H1 (cell line): ENCODE measurements around the gene VPS13D. TPM values are rescaled to one million over a fixed set of nuclear protein-coding genes. Genes with fewer than 3 reads are reported as not detected.

ENCODE experiments used
- CTCF ChIA-PET: fragments of 300-600 bp; sonication (Branson Sonifier 250); formaldehyde crosslinking; loops from one replicate; lab custom pipeline; 2021; ENCODE audit not compliant: partially characterized antibody; lab: Charles Lee
- POLR2A ChIA-PET: fragments of 300-600 bp; sonication (Branson Sonifier 250); formaldehyde crosslinking; loops from one replicate; lab custom pipeline; 2021; ENCODE audit warnings: inconsistent platforms; ENCODE audit not compliant: partially characterized antibody; lab: Charles Lee
- DNase-seq, 2 experiments: peaks; one replicate each; pipeline versions ENCODE4 v3.0.0 to v3.0.0-alpha.2; 2010 to 2022; ENCODE audit warnings: low spot score in 2 of 2, low read depth in 1 of 2, mixed read lengths in 1 of 2
- FAIRE-seq: peaks from 2 replicates; lab custom pipeline; 2011; peaks lifted over from hg19 to GRCh38; lab: Jason Lieb, UNC
- H2AFZ ChIP-seq: 2 replicates; pipeline ENCODE4 v1.8.1; 2012; ENCODE audit warnings: low read length, inconsistent platforms
- H2AK5ac ChIP-seq: 2 replicates; pipeline ENCODE4 v1.6.1; 2013; ENCODE audit warnings: low read depth, low read length
- H2BK120ac ChIP-seq: replicated peaks from 2 replicates; pipeline ENCODE3; 2013; ENCODE audit warnings: low read depth, low read length, inconsistent platforms
- H2BK12ac ChIP-seq: 2 replicates; pipeline ENCODE4 v1.6.1; 2013; ENCODE audit warnings: low read depth, low read length
- H2BK15ac ChIP-seq: 2 replicates; pipeline ENCODE4 v1.6.1; 2013; ENCODE audit warnings: low read length
- H2BK20ac ChIP-seq: 2 replicates; pipeline ENCODE4 v1.6.1; 2013; ENCODE audit warnings: low read length
- H2BK5ac ChIP-seq: 2 replicates; pipeline ENCODE4 v1.6.1; 2013; ENCODE audit warnings: low read depth, low read length
- H3K14ac ChIP-seq: 2 replicates; pipeline ENCODE4 v1.6.1; 2013; ENCODE audit warnings: inconsistent platforms; ENCODE audit not compliant: insufficient read length
- H3K18ac ChIP-seq: 2 replicates; pipeline ENCODE4 v1.6.1; 2013; ENCODE audit warnings: low read length; ENCODE audit errors: extremely low read depth
- H3K23ac ChIP-seq: 2 replicates; pipeline ENCODE4 v1.6.1; 2013; ENCODE audit warnings: inconsistent platforms; ENCODE audit not compliant: insufficient read length
- H3K23me2 ChIP-seq: 2 replicates; pipeline ENCODE4 v1.6.1; 2013; ENCODE audit warnings: low read depth, low read length
- H3K27ac ChIP-seq: 2 replicates; pipeline ENCODE4 v1.6.1; 2011; ENCODE audit warnings: low read depth, low read length, inconsistent platforms
- H3K27me3 ChIP-seq, 4 experiments: replicated peaks in 1 of 4; 1 replicate in 1 of 4; 2 replicates in 3 of 4; pipeline versions ENCODE4 v1.6.1 to v1.8.1; 2011 to 2013; ENCODE audit warnings: low read length in 3 of 4, mild to moderate bottlenecking in 3 of 4, inconsistent platforms in 2 of 4, mixed read lengths in 2 of 4, moderate library complexity in 1 of 4; ENCODE audit not compliant: control insufficient read depth in 3 of 4, insufficient read depth in 3 of 4; ENCODE audit errors: extremely low read depth in 1 of 4
- H3K36me3 ChIP-seq, 4 experiments: 2 replicates each; pipeline versions ENCODE4 v1.6.1 to v1.8.1; 2011 to 2013; ENCODE audit warnings: mild to moderate bottlenecking in 4 of 4, low read length in 3 of 4, moderate library complexity in 2 of 4, control low read depth in 1 of 4, inconsistent platforms in 1 of 4; ENCODE audit not compliant: insufficient read depth in 4 of 4, control insufficient read depth in 2 of 4
- H3K4ac ChIP-seq: replicated peaks from 2 replicates; pipeline ENCODE3; 2013; ENCODE audit warnings: low read length, low read depth, mixed read lengths, inconsistent platforms; ENCODE audit not compliant: insufficient read length
- H3K4me1 ChIP-seq, 4 experiments: replicated peaks in 1 of 4; 1 replicate in 1 of 4; 2 replicates in 3 of 4; pipeline versions ENCODE4 v1.6.1 to v1.8.1; 2011 to 2013; ENCODE audit warnings: low read length in 3 of 4, inconsistent platforms in 2 of 4, mixed read lengths in 1 of 4; ENCODE audit not compliant: insufficient read depth in 4 of 4, control insufficient read depth in 3 of 4
- H3K4me2 ChIP-seq, 2 experiments: 2 replicates each; pipeline versions ENCODE4 v1.6.1 to v1.8.1; 2011 to 2013; ENCODE audit warnings: low read depth in 2 of 2, low read length in 2 of 2, control low read depth in 1 of 2, inconsistent platforms in 1 of 2, mild to moderate bottlenecking in 1 of 2; ENCODE audit not compliant: insufficient read depth in 1 of 2
- H3K4me3 ChIP-seq, 4 experiments: fragments of 200-600, 300-600 bp in 1 of 4; sonication (generic), shearing (Covaris generic), sonication (Bioruptor Twin) in 1 of 4; 2 replicates each; pipeline versions ENCODE4 v1.5.1 to v1.8.1; 2011 to 2016; ENCODE audit warnings: low read length in 4 of 4, low read depth in 3 of 4, control low read depth in 2 of 4, inconsistent platforms in 2 of 4, mild to moderate bottlenecking in 2 of 4, mixed read lengths in 1 of 4, moderate library complexity in 1 of 4; ENCODE audit not compliant: insufficient read depth in 2 of 4; ENCODE audit errors: extremely low read depth in 1 of 4
- H3K56ac ChIP-seq: replicated peaks from 2 replicates; pipeline ENCODE3; 2013; ENCODE audit warnings: low read depth, mild to moderate bottlenecking, mixed read lengths, low read length, inconsistent platforms; ENCODE audit not compliant: insufficient read length
- H3K79me1 ChIP-seq: 2 replicates; pipeline ENCODE4 v1.6.1; 2013; ENCODE audit warnings: low read depth, low read length, control low read depth
- H3K79me2 ChIP-seq, 2 experiments: 2 replicates each; pipeline versions ENCODE4 v1.6.1 to v1.8.1; 2012 to 2013; ENCODE audit warnings: low read length in 2 of 2, mild to moderate bottlenecking in 2 of 2, inconsistent platforms in 1 of 2; ENCODE audit not compliant: insufficient read depth in 2 of 2, control insufficient read depth in 1 of 2
- H3K9ac ChIP-seq, 4 experiments: replicated peaks in 1 of 4; 1 replicate in 1 of 4; 2 replicates in 3 of 4; pipeline versions ENCODE4 v1.6.1 to v1.8.1; 2011 to 2013; ENCODE audit warnings: low read depth in 3 of 4, low read length in 3 of 4, control low read depth in 2 of 4, mild to moderate bottlenecking in 2 of 4, moderate library complexity in 2 of 4, inconsistent platforms in 1 of 4; ENCODE audit errors: extremely low read depth in 1 of 4
- H3K9me3 ChIP-seq, 2 experiments: 2 replicates each; pipeline versions ENCODE4 v1.6.1 to v1.8.1; 2012 to 2013; ENCODE audit warnings: mild to moderate bottlenecking in 2 of 2, moderate library complexity in 2 of 2, control low read depth in 1 of 2, inconsistent platforms in 1 of 2, low read depth in 1 of 2, low read length in 1 of 2, mixed read lengths in 1 of 2; ENCODE audit not compliant: insufficient read depth in 2 of 2
- H4K20me1 ChIP-seq, 2 experiments: replicated peaks in 1 of 2; 2 replicates each; pipeline versions ENCODE3 to v1.8.1; 2011 to 2013; ENCODE audit warnings: inconsistent platforms in 2 of 2, low read length in 2 of 2, mild to moderate bottlenecking in 1 of 2; ENCODE audit not compliant: insufficient read depth in 2 of 2, control insufficient read depth in 1 of 2
- H4K5ac ChIP-seq: 2 replicates; pipeline ENCODE4 v1.6.1; 2013; ENCODE audit warnings: low read length, low read depth, mixed read lengths, inconsistent platforms; ENCODE audit not compliant: insufficient read length
- H4K8ac ChIP-seq: 2 replicates; pipeline ENCODE4 v1.8.0; 2013; ENCODE audit warnings: mild to moderate bottlenecking, moderate library complexity, low read length, inconsistent platforms; ENCODE audit not compliant: insufficient read depth; ENCODE audit errors: extremely low read depth
- H4K91ac ChIP-seq: replicated peaks from 2 replicates; pipeline ENCODE3; 2013; ENCODE audit warnings: low read length, mixed read lengths, inconsistent platforms; ENCODE audit not compliant: insufficient read length
- ASH2L ChIP-seq: fragments of 200-600, 300-600 bp; sonication (generic); IDR thresholded peaks from one replicate; pipeline ENCODE4 v1.7.1; 2017; ENCODE audit warnings: low read length
- BRCA1 ChIP-seq: IDR thresholded peaks from 2 replicates; pipeline ENCODE4 v1.6.1; 2012; ENCODE audit warnings: low read depth, low read length, improper control_type of control experiment
- CEBPB ChIP-seq: IDR thresholded peaks from 2 replicates; pipeline ENCODE4 v1.6.1; 2012; ENCODE audit warnings: low read depth, low read length
- EGR1 ChIP-seq: IDR thresholded peaks from 2 replicates; pipeline ENCODE4 v1.6.1; 2011; ENCODE audit warnings: low read depth, low read length, borderline replicate concordance
- EZH2 ChIP-seq: fragments of 200-600 bp; sonication (generic); IDR thresholded peaks from 2 replicates; pipeline ENCODE4 v1.7.1; 2012; ENCODE audit warnings: low read depth, mild to moderate bottlenecking, moderate library complexity, low read length, inconsistent platforms; ENCODE audit not compliant: severe bottlenecking
- HDAC2 ChIP-seq, 2 experiments: fragments of 300-600 bp in 1 of 2; sonication (generic) in 1 of 2; IDR thresholded peaks; 2 replicates each; pipeline ENCODE4 v1.6.1; 2011 to 2012; ENCODE audit warnings: low read depth in 2 of 2, low read length in 2 of 2, mild to moderate bottlenecking in 2 of 2, moderate library complexity in 2 of 2, borderline replicate concordance in 1 of 2, inconsistent platforms in 1 of 2
- KDM4A ChIP-seq: IDR thresholded peaks from one replicate; pipeline ENCODE4 v1.7.1; 2012; ENCODE audit warnings: low read depth, mild to moderate bottlenecking, moderate library complexity, low read length, inconsistent platforms; ENCODE audit not compliant: severe bottlenecking
- MAX ChIP-seq: IDR thresholded peaks from 2 replicates; pipeline ENCODE4 v1.6.1; 2012; ENCODE audit warnings: inconsistent platforms
- NRF1 ChIP-seq: IDR thresholded peaks from 2 replicates; pipeline ENCODE4 v1.6.1; 2011; ENCODE audit warnings: mild to moderate bottlenecking, low read depth, low read length, improper control_type of control experiment
- POLR2AphosphoS5 ChIP-seq: IDR thresholded peaks from 2 replicates; pipeline ENCODE4 v1.6.1; 2011; ENCODE audit warnings: low read depth, low read length
- RFX5 ChIP-seq: IDR thresholded peaks from 2 replicates; pipeline ENCODE4 v1.6.1; 2011; ENCODE audit warnings: low read depth, low read length, improper control_type of control experiment, borderline replicate concordance
- RXRA ChIP-seq: IDR thresholded peaks from 2 replicates; pipeline ENCODE4 v1.6.1; 2011; ENCODE audit warnings: low read depth, mild to moderate bottlenecking, low read length, moderate library complexity; ENCODE audit not compliant: insufficient read depth
- SIRT6 ChIP-seq: IDR thresholded peaks from one replicate; pipeline ENCODE4 v1.7.1; 2012; ENCODE audit warnings: low read length, inconsistent platforms
- SP4 ChIP-seq: IDR thresholded peaks from 2 replicates; pipeline ENCODE4 v1.6.1; 2012; ENCODE audit warnings: low read length, inconsistent platforms
- WGBS, 2 experiments: shearing (Covaris generic) in 1 of 2; methylation state at CpG; one replicate each; pipeline versions ENCODE4 v1.1.6 to v1.1.7; 2013 to 2015; ENCODE audit warnings: low lambda C conversion rate in 2 of 2, mixed read lengths in 2 of 2, inconsistent platforms in 1 of 2, low coverage in 1 of 2, missing lambda C conversion rate in 1 of 2; ENCODE audit not compliant: insufficient replicate concordance in 2 of 2, insufficient coverage in 1 of 2, insufficient read length in 1 of 2; ENCODE audit errors: extremely low coverage in 1 of 2, missing lambda C conversion rate in 1 of 2; 5-methylcytosine and 5-hydroxymethylcytosine counted together
- polyA plus RNA-seq, 7 experiments: library from polyadenylated mRNA; depleted of rRNA in 3 of 7; stranded (reverse) in 5 of 7; unstranded in 2 of 7; fragments of >200 nt in 5 of 7; fragments of 200-250 nt in 2 of 7; gene quantifications; 1 replicate in 5 of 7; 2 replicates in 1 of 7; 4 replicates in 1 of 7; pipeline versions ENCODE4 v1.2.1 to v1.2.3, GENCODE V29; 2011 to 2013; ENCODE audit warnings: missing spikeins in 2 of 7, mixed read lengths in 2 of 7
- total RNA-seq: library from RNA; stranded (reverse); fragmentation: NEBNext Ultra II Directional; extraction: Animal tissue kit (Norgen Biotek cat#: 25700); gene quantifications from 2 replicates; pipeline ENCODE4 v1.2.1, GENCODE V29; 2021

VPS13D gene
- total and polyA plus RNA-seq, 2 of the 8 experiments (the other 6 are each of a cell fraction or from before 2014, with no cell fraction given) = 10.9 to 31.2 TPM

- Histone ChIP-seq H3K4me2 (no peak overlapping the region), H3K4me3 (no peak overlapping the region), H3K23me2 (no peaks in the 10 kb centered on the region), H4K91ac (no peak overlapping the region), H2BK5ac (no peak overlapping the region), H3K56ac (no peak overlapping the region), H3K4ac (no peak overlapping the region), H3K9ac (no peak overlapping the region), H3K27me3 (no peaks in the 10 kb centered on the region), H3K9me3 (no peaks in the 10 kb centered on the region), H3K18ac (no peak overlapping the region), H2BK15ac (no peak overlapping the region), H2BK20ac (no peak overlapping the region), H4K5ac (no peak overlapping the region), H4K8ac (no peak overlapping the region), H4K20me1 (peaks cover 0 to 1% of the 10 kb centered on the region in 2 experiments), H3K23ac (no peak overlapping the region), H3K4me1 (peaks cover 0 to 22% (median 9%) of the 10 kb centered on the region in 4 experiments; a peak in 5 of 7 replicates), H3K79me2 (no peaks in the 10 kb centered on the region), H2AK5ac (no peak overlapping the region), H2BK120ac (no peak overlapping the region), H3K79me1 (no peaks in the 10 kb centered on the region), H2AFZ (no peak overlapping the region), H3K36me3 (peaks cover 4 to 22% (median 7%) of the 10 kb centered on the region in 4 experiments; a peak in 5 of 8 replicates), H3K27ac (no peak overlapping the region), H2BK12ac (no peak overlapping the region), H3K14ac (no peak overlapping the region)
- FAIRE-seq (no peak), DNase-seq (no peak)
- WGBS, 2 experiments = 92% methylated on average over 5 of the region's 5 CpGs; no CpG with 5 or more reads in 1 of the 2 experiments
- ChIA-PET POLR2A (no interaction called here), CTCF (interaction anchor here (0.9 to 4.2 kb wide), 14 partner anchors 10 to 138 kb away, joined by 3 to 25 read pairs (median 6); no protein-coding TSS in a partner anchor)
- TF ChIP-seq HDAC2 (IDR thresholded peaks at IDR 0.05; ENCODE audit: borderline replicate concordance in 1 of 2, low read depth in 2 of 2, low read length in 2 of 2) (no peak), POLR2AphosphoS5 (no peak), SP4 (no peak), NRF1 (no peak), EZH2 (no peak), CEBPB (no peak), SIRT6 (no peak), KDM4A (no peak), RXRA (no peak), MAX (no peak), EGR1 (no peak), ASH2L (no peak), BRCA1 (no peak), RFX5 (no peak)
These were observed 14.8 kb downstream of the VPS13D start for GRCh38 chr1:12244585-12244984.
